CD1c-positive myeloid dendritic cell (primary cell): ENCODE results near the gene CSNK1G2.

ENCODE experiments used
- DNase-seq: peaks from one replicate; pipeline ENCODE4 v3.0.0-alpha.2; 2016; ENCODE audit errors: extremely low spot score

The CSNK1G2 gene

DNA sequence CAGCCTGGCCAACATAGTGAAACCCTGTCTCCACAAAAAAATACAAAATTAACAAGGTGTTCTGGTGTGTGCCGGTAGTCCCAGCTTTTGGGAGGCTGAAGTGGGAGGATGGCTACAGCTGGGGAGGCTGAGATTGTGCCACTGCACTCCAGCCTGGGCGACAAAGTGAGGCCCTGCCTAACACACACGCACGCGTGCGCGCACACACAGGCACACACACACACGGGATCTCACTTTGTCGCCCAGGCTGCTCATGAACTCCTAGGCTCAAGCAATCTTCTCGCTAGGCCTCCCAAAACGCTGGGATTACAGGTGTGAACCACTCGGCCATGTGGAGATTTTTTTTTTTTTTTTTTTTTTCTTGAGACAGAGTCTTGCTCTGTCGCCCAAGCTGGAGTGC is 77.8 kb downstream of the CSNK1G2 start:
- no peak for DNase-seq

DNA sequence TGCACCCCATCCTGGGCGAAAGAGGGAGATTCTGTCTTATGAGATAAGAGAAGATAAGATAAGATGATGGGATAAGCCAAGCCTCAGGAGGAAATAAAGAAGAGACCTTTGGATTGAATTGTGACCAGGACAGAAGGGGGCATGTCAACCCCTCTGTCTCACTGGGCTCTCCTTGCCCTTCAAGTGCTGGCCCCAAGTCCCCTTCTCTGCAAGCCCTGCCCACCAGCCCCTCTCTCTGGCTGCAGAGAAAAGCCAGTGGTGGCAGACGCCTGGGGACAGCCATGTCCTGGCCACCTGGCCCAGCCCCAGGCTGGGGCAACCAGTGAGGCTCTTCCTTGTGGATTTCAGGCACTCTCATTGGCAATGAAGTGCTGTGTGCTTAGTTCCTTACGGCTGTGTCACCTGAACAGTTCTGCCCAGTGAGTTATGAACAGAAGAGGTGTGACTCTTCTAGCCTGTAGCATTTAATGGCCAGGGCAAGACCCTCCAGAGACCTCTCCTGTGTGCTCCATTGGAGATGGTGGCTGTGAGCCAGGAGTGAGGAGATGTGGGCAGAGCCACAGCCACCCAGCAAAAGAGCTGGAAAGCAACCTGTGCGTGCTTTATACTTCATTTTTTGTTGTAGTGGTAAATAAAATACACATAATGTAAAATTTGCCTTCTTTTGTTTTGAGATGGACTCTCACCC is 80.6 kb downstream of the CSNK1G2 start:
- DNase-seq: no peak

DNA sequence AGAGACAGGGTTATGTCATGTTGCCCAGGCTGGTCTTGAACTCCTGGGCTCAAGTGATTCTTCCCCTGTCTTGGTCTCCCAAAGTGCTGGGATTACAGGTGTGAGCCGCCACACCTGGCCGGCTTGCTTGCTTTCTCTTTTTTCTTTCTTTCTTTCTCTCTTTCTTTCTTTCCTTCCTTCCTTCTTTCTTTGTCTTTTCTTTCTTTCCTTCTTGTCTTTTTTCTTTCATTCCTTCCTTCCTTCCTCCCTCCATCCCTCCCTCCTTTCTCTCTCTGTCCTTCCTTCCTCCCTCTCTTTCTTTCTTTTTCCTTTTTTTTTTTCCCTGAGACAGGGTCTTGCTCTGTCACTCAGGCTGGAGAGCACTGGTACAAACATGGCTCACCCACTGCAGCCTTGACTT is 81.3 kb downstream of the CSNK1G2 start:
- no peak for DNase-seq

DNA sequence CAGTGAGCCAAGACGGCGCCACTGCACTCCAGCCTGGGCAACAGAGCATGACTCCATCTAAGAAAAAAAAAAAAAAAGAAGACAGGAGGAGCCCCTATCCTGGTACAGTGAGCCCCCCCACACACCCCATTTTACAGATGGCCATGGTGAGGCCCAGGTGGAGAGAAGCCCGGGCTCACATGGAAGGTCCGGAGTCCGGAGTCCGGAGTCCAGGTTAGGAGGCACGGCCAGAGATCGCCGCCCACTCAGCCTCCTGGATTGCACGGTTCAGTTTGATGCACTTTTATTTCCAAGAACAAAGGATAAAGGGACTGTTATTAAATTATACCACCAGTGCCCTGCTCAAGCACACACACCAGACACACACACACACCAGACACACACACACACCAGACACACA is 85.8 kb downstream of the CSNK1G2 start:
- no peak for DNase-seq

DNA sequence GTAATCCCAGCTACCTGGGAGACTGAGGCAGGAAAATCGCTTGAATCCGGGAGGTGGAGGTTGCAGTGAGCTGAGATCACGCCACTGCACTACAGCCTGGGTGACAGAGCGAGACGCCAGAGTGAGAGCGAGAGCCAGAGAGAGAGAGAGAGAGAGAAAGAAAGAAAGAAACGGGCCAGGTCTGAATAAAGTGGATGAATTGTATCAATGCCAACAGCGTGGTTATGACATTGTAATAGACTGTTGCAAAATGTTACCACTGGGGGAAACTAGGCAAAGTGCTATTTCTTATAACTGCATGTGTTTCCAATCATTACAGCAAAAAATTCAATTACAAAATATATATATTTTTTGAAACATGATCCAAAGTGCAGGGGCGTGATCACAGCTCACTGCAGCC is 86.4 kb downstream of the CSNK1G2 start:
- DNase-seq: no peak
